NT2/D1 (cell line): Measurements from ENCODE around the gene MAP3K2.
"Not testable (repeated sequence)": the region's sequence is repeated elsewhere in the genome, so short reads cannot be mapped to it uniquely, and the experiment has no call there.

ENCODE experiments used
- DNase-seq: peaks from one replicate; pipeline ENCODE4 v3.0.0-alpha.2; 2011; ENCODE audit warnings: low read depth, low spot score
- H3K27me3 ChIP-seq: 2 replicates; pipeline ENCODE4 v1.6.0; 2011; ENCODE audit warnings: mild to moderate bottlenecking; ENCODE audit not compliant: insufficient read length, insufficient read depth
- H3K36me3 ChIP-seq: 2 replicates; pipeline ENCODE4 v1.6.1; 2011; ENCODE audit warnings: mild to moderate bottlenecking, low read length, mixed read lengths; ENCODE audit not compliant: insufficient read depth, insufficient read length
- H3K4me1 ChIP-seq: 2 replicates; pipeline ENCODE4 v1.5.1; 2011; ENCODE audit not compliant: insufficient read depth, insufficient read length
- H3K4me3 ChIP-seq: 2 replicates; pipeline ENCODE4 v1.5.1; 2011; ENCODE audit warnings: low read depth; ENCODE audit not compliant: insufficient read length
- H3K9ac ChIP-seq: 2 replicates; pipeline ENCODE4 v1.6.0; 2011; ENCODE audit warnings: low read depth; ENCODE audit not compliant: insufficient read length
- H3K9me3 ChIP-seq: 2 replicates; pipeline ENCODE4 v1.5.1; 2011; ENCODE audit warnings: mild to moderate bottlenecking, low read length; ENCODE audit not compliant: insufficient read depth
- SUZ12 ChIP-seq: IDR thresholded peaks from 2 replicates; pipeline ENCODE4 v1.6.1; 2011; ENCODE audit not compliant: insufficient read length, insufficient read depth; ENCODE audit errors: extremely low read depth
- YY1 ChIP-seq: IDR thresholded peaks from 2 replicates; pipeline ENCODE4 v1.6.1; 2011; ENCODE audit not compliant: insufficient read length, insufficient read depth
- ZNF274 ChIP-seq: IDR thresholded peaks from 2 replicates; pipeline ENCODE4 v1.6.1; 2011; ENCODE audit warnings: mild to moderate bottlenecking, low read depth, low read length

The MAP3K2 gene

GRCh38 chr2:127359520-127359919 lies 28.3 kb downstream of the MAP3K2 start:
- H3K9me3 ChIP-seq, result peaks cover 11% of the 10 kb centered on the region; the same call in 1 of the 2 replicates
- no peaks in the 10 kb centered on the region for H3K36me3 ChIP-seq
- H3K4me1 ChIP-seq, result no peaks in the 10 kb centered on the region
- H3K9ac ChIP-seq, result no peak overlapping the region
- H3K4me3 ChIP-seq, result no peak overlapping the region
- H3K27me3 ChIP-seq, result no peaks in the 10 kb centered on the region
- TF ChIP-seq YY1 (no peak), SUZ12 (no peak), ZNF274 (no peak)
- no peak for DNase-seq

GRCh38 chr2:127358971-127359370 lies 28.8 kb downstream of the MAP3K2 start:
- Histone ChIP-seq H3K9me3 (peaks cover 16% of the 10 kb centered on the region; the same call in 1 of the 2 replicates), H3K4me3 (no peak overlapping the region), H3K4me1 (no peaks in the 10 kb centered on the region), H3K9ac (no peak overlapping the region), H3K27me3 (no peaks in the 10 kb centered on the region), H3K36me3 (no peaks in the 10 kb centered on the region)
- no peak for DNase-seq
- TF ChIP-seq ZNF274 (no peak), SUZ12 (no peak), YY1 (no peak)

- TF ChIP-seq SUZ12, result no peak
- no peak for TF ChIP-seq ZNF274
- TF ChIP-seq YY1, result no peak
- H3K4me3 ChIP-seq, result no peak overlapping the region
- no peaks in the 10 kb centered on the region for H3K27me3 ChIP-seq
- no peak overlapping the region for H3K9ac ChIP-seq
- peaks cover 16% of the 10 kb centered on the region; the same call in 1 of the 2 replicates for H3K9me3 ChIP-seq
- H3K36me3 ChIP-seq, result no peaks in the 10 kb centered on the region
- H3K4me1 ChIP-seq, result no peaks in the 10 kb centered on the region
- no peak for DNase-seq
Observed at GRCh38 chr2:127358044-127358443, 29.7 kb downstream of the MAP3K2 start.

- no peak overlapping the region for H3K9ac ChIP-seq
- no peak for DNase-seq
- no peaks in the 10 kb centered on the region for H3K4me1 ChIP-seq
- H3K9me3 ChIP-seq, result peaks cover 16% of the 10 kb centered on the region; the same call in 1 of the 2 replicates
- H3K36me3 ChIP-seq, result no peaks in the 10 kb centered on the region
- TF ChIP-seq YY1 (no peak), ZNF274 (no peak), SUZ12 (no peak)
- H3K4me3 ChIP-seq, result no peak overlapping the region
- H3K27me3 ChIP-seq, result no peaks in the 10 kb centered on the region
Observed at GRCh38 chr2:127357591-127357990, 30.2 kb downstream of the MAP3K2 start.

- no peak for DNase-seq
- no peaks in the 10 kb centered on the region for H3K27me3 ChIP-seq
- TF ChIP-seq ZNF274 (no peak), SUZ12 (no peak), YY1 (no peak)
- no peak overlapping the region for H3K9ac ChIP-seq
- H3K9me3 ChIP-seq, result peaks cover 24% of the 10 kb centered on the region; the same call in 1 of the 2 replicates
- H3K4me1 ChIP-seq, result no peaks in the 10 kb centered on the region
- no peaks in the 10 kb centered on the region for H3K36me3 ChIP-seq
- H3K4me3 ChIP-seq, result no peak overlapping the region
Observed at GRCh38 chr2:127356531-127356930, 31.2 kb downstream of the MAP3K2 start.

GRCh38 chr2:127355407-127356008 lies 32.3 kb downstream of the MAP3K2 start:
- Histone ChIP-seq H3K4me3 (no peak overlapping the region), H3K9ac (no peak overlapping the region), H3K36me3 (no peaks in the 10 kb centered on the region), H3K4me1 (no peaks in the 10 kb centered on the region), H3K27me3 (no peaks in the 10 kb centered on the region), H3K9me3 (peaks cover 26% of the 10 kb centered on the region; the same call in 1 of the 2 replicates)
- no peak for DNase-seq
- TF ChIP-seq SUZ12 (no peak), YY1 (no peak), ZNF274 (no peak)

- not testable (repeated sequence) for H3K4me1 ChIP-seq, H3K27me3 ChIP-seq, DNase-seq, H3K4me3 ChIP-seq, H3K9ac ChIP-seq, H3K36me3 ChIP-seq
- H3K9me3 ChIP-seq, result peaks cover 26% of the 10 kb centered on the region; the same call in 1 of the 2 replicates
Observed at GRCh38 chr2:127353873-127354676, 33.7 kb downstream of the MAP3K2 start.

- not testable (repeated sequence) for H3K36me3 ChIP-seq, H3K27me3 ChIP-seq, H3K4me3 ChIP-seq, H3K4me1 ChIP-seq, H3K9ac ChIP-seq, DNase-seq
- H3K9me3 ChIP-seq, result peaks cover 26% of the 10 kb centered on the region; the same call in 1 of the 2 replicates
Observed at GRCh38 chr2:127353223-127353622, 34.6 kb downstream of the MAP3K2 start.
